ENCODE results near the gene UMODL1. TPM values are rescaled to one million over a fixed set of nuclear protein-coding genes. Genes with fewer than 3 reads are reported as not detected.

The UMODL1 gene
- total and polyA plus RNA-seq, 2 of the 13 experiments (the other 11 are each of a cell fraction or from before 2014, with no cell fraction given) = not detected

- no peak for TF ChIP-seq MLXIP (CRISPR knock-in tag; IDR thresholded peaks at IDR 0.05; ENCODE audit: borderline replicate concordance)
- TF ChIP-seq SOX5 (CRISPR knock-in tag; IDR thresholded peaks at IDR 0.05; ENCODE audit: borderline replicate concordance) = peak; percentile 67; the same call in 1 of the 2 replicates
- no peak for TF ChIP-seq ZNF768 (CRISPR knock-in tag; IDR thresholded peaks at IDR 0.05)
- TF ChIP-seq ZNF691 (CRISPR knock-in tag; IDR thresholded peaks at IDR 0.05; ENCODE audit: borderline replicate concordance, low read depth) = no peak
- TF ChIP-seq ZNF138 (CRISPR knock-in tag; IDR thresholded peaks at IDR 0.05; ENCODE audit: low read depth) = no peak
- no peak for TF ChIP-seq SMC3 (IDR thresholded peaks at IDR 0.05; ENCODE audit: low read length)
- no peak for TF ChIP-seq ISX (CRISPR knock-in tag; conservative IDR thresholded peaks at IDR 0.05)
- no peak for TF ChIP-seq CSRNP1 (CRISPR knock-in tag; IDR thresholded peaks at IDR 0.05)
- no peak for TF ChIP-seq NFIC (IDR thresholded peaks at IDR 0.05; ENCODE audit: low read length)
- no peak for TF ChIP-seq ZNF766 (CRISPR knock-in tag; IDR thresholded peaks at IDR 0.05; ENCODE audit: borderline replicate concordance)
- TF ChIP-seq FOXO1 (CRISPR knock-in tag; IDR thresholded peaks at IDR 0.05) = peak; percentile 82
- TF ChIP-seq YEATS4 (CRISPR knock-in tag; IDR thresholded peaks at IDR 0.05; ENCODE audit: borderline replicate concordance) = no peak
- TF ChIP-seq TBX2 (CRISPR knock-in tag; IDR thresholded peaks at IDR 0.05; ENCODE audit: borderline replicate concordance) = peak; percentile 82
- no peak for TF ChIP-seq ZNF841 (CRISPR knock-in tag; IDR thresholded peaks at IDR 0.05; ENCODE audit: borderline replicate concordance)
- TF ChIP-seq THAP9 (CRISPR knock-in tag; IDR thresholded peaks at IDR 0.05; ENCODE audit: borderline replicate concordance) = no peak
- TF ChIP-seq KLF11 (CRISPR knock-in tag; IDR thresholded peaks at IDR 0.05) = no peak
- no peak for TF ChIP-seq RAD51 (IDR thresholded peaks at IDR 0.05; ENCODE audit: borderline replicate concordance)
- TF ChIP-seq HOXA3 (CRISPR knock-in tag; IDR thresholded peaks at IDR 0.05) = peak; percentile 71
- TF ChIP-seq MLLT10 (CRISPR knock-in tag; IDR thresholded peaks at IDR 0.05) = no peak
- TF ChIP-seq MXD1 (CRISPR knock-in tag; IDR thresholded peaks at IDR 0.05) = no peak
- TF ChIP-seq ZBTB34 (CRISPR knock-in tag; IDR thresholded peaks at IDR 0.05) = 0 out of 2 replicates have a peak, but pooled peaks have one; percentile 21
These were observed 33.2 kb upstream of the UMODL1 start (continued) for GRCh38 chr21:42037943-42038342.
